NT2/D1 (cell line): ENCODE data around the gene PRADC1.

Experiments
- SUZ12 ChIP-seq: IDR thresholded peaks from 2 replicates; pipeline ENCODE4 v1.6.1; 2011; ENCODE audit not compliant: insufficient read length, insufficient read depth; ENCODE audit errors: extremely low read depth
- YY1 ChIP-seq: IDR thresholded peaks from 2 replicates; pipeline ENCODE4 v1.6.1; 2011; ENCODE audit not compliant: insufficient read length, insufficient read depth
- ZNF274 ChIP-seq: IDR thresholded peaks from 2 replicates; pipeline ENCODE4 v1.6.1; 2011; ENCODE audit warnings: mild to moderate bottlenecking, low read depth, low read length

DNA sequence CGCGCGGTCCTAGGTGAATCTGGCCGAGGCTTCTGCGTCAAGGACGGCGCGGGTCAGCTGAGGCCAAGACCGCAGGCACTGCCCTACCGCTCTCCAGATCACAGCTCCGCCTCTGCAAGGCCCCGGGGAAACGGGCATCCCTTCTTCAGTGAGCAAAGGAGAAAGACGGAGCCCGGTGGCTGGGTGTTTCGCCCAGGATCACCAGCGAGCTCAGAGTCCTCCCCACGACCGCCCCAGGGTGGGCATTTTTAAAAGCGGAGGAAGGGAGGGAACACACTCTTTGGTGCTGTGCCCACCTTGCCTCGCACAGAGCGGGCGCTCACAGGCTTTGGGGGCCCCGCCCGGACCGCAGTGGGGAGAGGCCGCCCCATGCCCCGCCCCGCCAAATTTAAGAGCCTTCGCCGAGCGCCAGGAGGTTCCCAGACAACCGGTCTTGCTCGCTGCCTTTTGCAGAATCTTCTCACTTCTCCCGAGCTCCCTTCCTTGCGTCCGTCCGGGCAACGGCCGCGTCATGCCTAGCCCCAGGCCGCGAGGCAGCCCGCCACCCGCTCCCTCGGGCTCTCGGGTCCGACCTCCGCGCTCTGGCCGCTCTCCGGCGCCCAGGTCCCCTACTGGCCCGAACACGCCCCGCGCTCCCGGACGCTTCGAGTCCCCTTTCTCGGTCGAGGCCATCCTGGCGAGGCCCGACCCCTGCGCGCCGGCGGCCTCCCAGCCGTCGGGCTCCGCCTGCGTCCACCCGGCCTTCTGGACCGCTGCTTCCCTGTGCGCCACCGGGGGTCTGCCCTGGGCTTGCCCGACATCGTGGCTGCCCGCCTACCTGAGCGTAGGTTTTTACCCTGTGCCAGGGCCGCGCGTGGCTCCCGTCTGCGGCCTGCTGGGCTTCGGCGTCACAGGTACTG, 30.6 kb downstream of the PRADC1 start, which contains the start of gene NOTO:
- TF ChIP-seq YY1 (no peak), ZNF274 (no peak), SUZ12 (peak; percentile 59)
